Stimulated activated CD4-positive, alpha-beta T cell treated with anti-CD3 and anti-CD28 coated beads, Interleukin-1b, Interleukin-23, amount 100 ng/mL, for 48 hours (primary cell): Measurements from ENCODE around the gene TIAM1.
A peak's percentile ranks its signal among the peaks of the same experiment; 100 is the strongest.

Experiments
- DNase-seq: peaks from one replicate; pipeline ENCODE4 v3.0.0-alpha.2; 2020

TIAM1 gene

DNA sequence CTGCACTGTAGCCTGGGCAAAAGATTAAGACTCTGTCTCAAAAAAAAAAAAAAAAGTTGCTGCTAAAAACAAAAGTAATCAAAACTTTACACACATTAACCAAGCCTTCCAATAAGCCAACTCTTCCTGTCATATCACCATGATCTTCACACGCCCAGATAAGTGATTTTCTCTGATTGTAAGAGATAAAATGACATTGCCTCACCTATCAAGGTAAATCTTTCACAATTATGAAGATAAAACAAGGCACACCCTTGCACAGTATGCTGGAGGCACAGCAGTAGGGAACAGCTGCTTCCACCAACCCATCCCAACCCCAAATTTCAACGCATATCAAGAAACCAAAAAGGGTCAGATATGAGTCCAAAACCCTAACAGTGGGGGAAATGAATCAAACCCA is 8.8 kb upstream of the TIAM1 start:
- no peak for DNase-seq

- DNase-seq, result no peak
These were observed 7.9 kb upstream of the TIAM1 start for GRCh38 chr21:31351960-31352359.

GRCh38 chr21:31351438-31351837 is 7.4 kb upstream of the TIAM1 start:
- no peak for DNase-seq

DNA sequence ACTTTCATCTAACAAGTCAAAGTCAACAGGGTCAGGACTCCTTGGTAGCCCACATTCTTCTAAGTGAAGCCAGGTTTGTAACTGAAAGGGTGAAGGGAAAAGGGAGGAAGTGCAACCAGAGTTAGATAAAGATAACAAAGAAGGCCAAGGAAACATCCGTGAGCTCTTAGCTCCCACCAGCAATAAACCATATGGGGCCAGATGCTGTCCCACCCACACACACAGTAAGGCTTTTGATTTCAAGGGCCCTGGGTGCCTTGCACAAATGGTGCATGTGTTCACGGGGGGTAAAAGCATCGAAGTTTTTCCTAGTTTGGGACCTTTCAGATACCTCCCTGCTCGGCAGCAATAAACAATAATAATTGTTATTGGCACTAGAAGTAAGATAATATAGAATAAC is 5.1 kb upstream of the TIAM1 start:
- DNase-seq, result no peak

GRCh38 chr21:31348188-31348587 is 4.1 kb upstream of the TIAM1 start:
- no peak for DNase-seq

- no peak for DNase-seq
These were observed 3.5 kb upstream of the TIAM1 start for GRCh38 chr21:31347435-31348032.

DNA sequence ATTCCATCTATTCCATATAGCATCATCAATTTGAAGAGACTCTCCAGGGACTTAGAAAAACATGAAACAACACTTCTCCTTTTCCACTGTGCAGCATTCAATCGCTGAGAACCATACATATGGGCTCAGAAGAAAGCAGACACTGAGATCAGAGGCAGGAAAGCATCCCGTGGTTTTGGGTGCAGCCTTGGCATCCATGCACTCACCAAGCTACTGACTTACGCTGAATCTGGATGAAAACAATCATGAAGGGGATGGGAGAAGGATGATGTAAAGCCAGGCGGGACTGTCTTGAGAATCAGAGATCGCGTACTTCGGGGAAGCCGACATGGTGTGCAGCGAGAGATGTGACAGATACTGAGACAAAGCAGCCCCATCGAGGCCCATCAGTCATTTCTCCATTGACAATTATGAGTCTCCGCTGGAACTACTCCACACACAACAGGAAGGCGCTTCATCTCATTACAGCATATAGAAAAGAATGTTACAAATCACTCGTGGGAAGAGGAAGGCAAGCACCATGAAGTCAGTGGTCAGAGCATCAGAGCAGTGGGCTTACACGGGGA is 2.3 kb upstream of the TIAM1 start:
- DNase-seq, result peak; percentile 58

DNA sequence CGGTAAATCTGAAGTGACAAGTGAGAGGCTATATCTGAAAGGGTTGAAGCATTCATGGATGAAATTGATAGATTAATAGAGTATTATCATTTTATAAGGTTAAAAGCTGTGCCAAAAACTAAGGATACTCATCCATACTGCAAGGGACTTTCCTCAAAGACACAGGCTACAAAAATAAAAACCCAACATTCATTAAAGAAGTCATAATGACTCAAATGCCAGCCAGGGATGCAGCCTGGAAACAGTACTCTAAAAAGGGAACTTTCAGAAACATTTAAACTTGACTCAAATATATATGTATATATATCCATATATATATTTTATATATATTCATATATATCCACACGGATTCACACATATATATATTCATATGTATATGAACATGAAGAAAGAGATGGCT is 1.1 kb upstream of the TIAM1 start:
- no peak for DNase-seq

- DNase-seq, result no peak
These were observed 991 bp downstream of the TIAM1 start for GRCh38 chr21:31343030-31343510.

GRCh38 chr21:31342348-31342747 is 1.7 kb downstream of the TIAM1 start:
- DNase-seq, result no peak

GRCh38 chr21:31340942-31341487 is 3.0 kb downstream of the TIAM1 start:
- DNase-seq, result peak; percentile 43

- DNase-seq, result no peak
These were observed 3.5 kb downstream of the TIAM1 start for GRCh38 chr21:31340514-31340913.

DNA sequence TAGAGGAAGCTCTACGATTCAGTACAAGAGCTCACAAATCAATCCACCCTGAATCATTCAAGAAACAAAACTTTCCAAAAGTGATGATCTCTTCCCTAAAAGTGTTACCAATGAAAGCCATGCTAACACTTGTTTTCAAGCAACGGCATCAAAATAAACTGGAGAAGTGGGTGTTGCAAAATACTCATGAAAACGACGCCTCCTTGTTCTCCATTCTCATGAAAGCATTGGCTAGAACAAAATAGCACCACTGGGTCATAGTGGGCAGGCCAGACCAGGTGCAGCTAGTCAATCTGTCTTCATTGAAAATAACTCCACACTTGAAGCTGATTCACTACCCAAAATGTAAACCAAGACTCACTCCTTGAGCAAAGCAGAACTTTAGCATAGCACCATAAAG is 4.3 kb downstream of the TIAM1 start:
- no peak for DNase-seq

DNA sequence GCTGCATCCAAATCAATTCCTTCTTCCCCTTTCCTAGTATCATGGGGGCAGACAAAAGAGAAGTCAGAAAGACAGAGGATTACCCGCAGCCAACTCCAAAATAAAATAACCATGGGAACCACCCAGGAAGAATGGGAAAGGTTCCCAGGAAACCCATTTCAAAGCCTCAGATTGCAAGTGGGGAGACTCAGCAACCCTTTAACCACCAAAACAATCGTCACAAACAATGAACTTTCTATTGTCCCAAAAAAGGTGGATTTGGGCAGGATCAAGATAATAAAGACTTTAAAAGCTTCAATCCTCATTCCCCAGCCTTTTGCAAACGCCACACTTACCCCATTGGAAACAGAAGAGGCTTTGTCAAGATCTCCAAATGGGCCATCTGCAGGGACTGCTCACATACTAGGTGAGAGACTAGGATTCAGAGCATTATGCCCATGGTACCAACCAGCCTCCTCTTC is 5.1 kb downstream of the TIAM1 start:
- no peak for DNase-seq

GRCh38 chr21:31337996-31338907 is 5.8 kb downstream of the TIAM1 start:
- DNase-seq, result no peak

- DNase-seq, result no peak
These were observed 7.0 kb downstream of the TIAM1 start for GRCh38 chr21:31337086-31337485.

DNA sequence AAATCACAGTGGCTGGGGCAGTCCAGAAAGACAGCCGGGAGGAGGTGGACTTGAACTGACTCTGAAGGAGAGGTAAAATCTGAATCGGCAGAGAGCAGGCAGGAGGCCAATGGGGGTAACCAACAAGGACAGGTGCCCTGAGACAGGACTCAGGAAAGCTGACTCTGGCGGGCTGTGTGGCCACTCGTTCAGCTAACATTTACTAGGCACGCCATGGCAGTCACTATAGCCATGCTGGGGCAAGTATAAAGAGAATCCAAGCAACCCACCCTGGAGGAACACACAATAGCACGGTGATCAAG is 7.4 kb downstream of the TIAM1 start:
- no peak for DNase-seq

DNA sequence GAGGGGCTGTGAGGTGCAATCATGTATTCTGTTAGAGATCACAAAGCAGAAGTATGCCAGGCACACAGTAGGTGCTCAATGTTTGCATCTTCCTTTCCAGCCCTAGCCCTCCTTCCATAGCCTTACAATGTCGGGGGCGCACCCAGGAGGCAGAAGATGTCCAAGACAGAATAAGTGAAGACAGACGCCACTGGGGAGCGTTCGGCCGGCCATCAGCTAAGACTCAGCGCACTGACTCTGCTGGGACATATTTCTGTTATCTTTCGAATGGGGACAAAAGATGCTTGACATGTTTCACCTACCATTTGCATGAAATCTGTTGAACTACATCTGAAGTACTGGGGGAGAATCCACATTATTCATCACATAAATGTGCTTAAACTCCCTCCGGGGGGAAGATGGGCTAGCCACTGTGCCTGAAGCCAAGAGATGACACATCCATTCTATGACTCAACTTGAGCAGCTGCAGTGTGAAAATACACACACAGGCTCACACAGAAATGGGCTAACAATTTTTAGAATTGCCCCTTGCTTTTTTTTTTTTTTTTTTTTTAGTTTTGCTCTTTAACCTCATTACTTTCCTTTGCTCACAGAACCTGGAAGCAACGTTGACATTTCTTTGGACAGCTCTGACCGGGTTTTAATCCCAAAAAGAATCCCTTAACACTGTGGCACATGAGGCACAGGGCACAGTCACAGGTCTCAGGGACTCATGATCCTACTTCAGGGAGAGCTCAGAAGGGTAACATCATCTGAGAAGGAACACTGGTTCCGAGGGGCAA is 7.9 kb downstream of the TIAM1 start:
- DNase-seq, result peak; percentile 50

DNA sequence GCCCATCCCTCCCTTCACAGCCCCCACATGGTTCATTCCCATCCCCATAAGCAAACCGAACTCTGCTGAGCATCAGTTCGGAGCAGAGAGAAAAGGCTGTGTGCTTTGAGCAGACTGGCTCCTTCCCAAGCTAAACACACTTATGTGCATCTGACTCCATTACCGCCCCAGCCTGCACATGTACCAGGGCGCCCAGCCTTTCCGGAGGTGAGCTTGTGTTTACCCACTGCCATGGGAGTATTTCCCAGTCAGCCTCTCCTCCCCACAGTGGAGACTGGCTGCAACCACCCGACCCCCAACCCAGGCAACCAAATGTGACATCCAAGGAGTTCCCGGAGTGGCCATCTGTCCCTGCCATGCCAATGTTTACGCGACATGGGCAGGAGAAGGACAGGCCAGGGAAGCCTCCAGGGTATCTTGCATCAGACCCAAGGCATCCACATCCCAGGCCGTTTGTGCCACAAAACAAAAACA is 9.4 kb downstream of the TIAM1 start:
- DNase-seq, result no peak

GRCh38 chr21:31332525-31332924 is 11.5 kb downstream of the TIAM1 start:
- DNase-seq, result no peak

GRCh38 chr21:31331231-31331630 is 12.8 kb downstream of the TIAM1 start:
- DNase-seq, result no peak

GRCh38 chr21:31330144-31330483 is 13.9 kb downstream of the TIAM1 start:
- DNase-seq, result no peak
